Mesendoderm (in vitro differentiated cells): ENCODE measurements around the gene INO80.

Experiments used
- DNase-seq: peaks from one replicate; pipeline ENCODE4 v3.0.0; 2013
- H2AK5ac ChIP-seq: 2 replicates; pipeline ENCODE4 v1.6.1; 2013; ENCODE audit warnings: low read length, inconsistent platforms
- H2BK120ac ChIP-seq: 2 replicates; pipeline ENCODE4 v1.6.1; 2013; ENCODE audit warnings: low read depth, mild to moderate bottlenecking, low read length, moderate library complexity, mixed read lengths
- H2BK15ac ChIP-seq: replicated peaks from 2 replicates; pipeline ENCODE4 v1.6.1; 2013; ENCODE audit warnings: low read depth, mild to moderate bottlenecking, moderate library complexity
- H2BK5ac ChIP-seq: 2 replicates; pipeline ENCODE4 v1.6.1; 2013; ENCODE audit warnings: low read length, inconsistent platforms
- H3K18ac ChIP-seq: 2 replicates; pipeline ENCODE4 v1.6.1; 2013; ENCODE audit warnings: mild to moderate bottlenecking, low read length, mixed read lengths
- H3K23ac ChIP-seq: one replicate; pipeline ENCODE4 v1.6.1; 2013; ENCODE audit warnings: low read length
- H3K27ac ChIP-seq: 2 replicates; pipeline ENCODE4 v1.5.1; 2013; ENCODE audit warnings: low read depth, mild to moderate bottlenecking, inconsistent platforms, low read length, moderate library complexity
- H3K27me3 ChIP-seq: 2 replicates; pipeline ENCODE4 v1.6.1; 2013; ENCODE audit warnings: low read length, control low read depth, mild to moderate bottlenecking, inconsistent platforms; ENCODE audit not compliant: insufficient read depth, poor library complexity
- H3K36me3 ChIP-seq: 2 replicates; pipeline ENCODE4 v1.6.1; 2013; ENCODE audit warnings: low read length, inconsistent platforms; ENCODE audit not compliant: control insufficient read depth, insufficient read depth
- H3K4ac ChIP-seq: one replicate; pipeline ENCODE4 v1.6.1; 2013; ENCODE audit warnings: low read depth, mild to moderate bottlenecking, low read length, moderate library complexity
- H3K4me1 ChIP-seq: 2 replicates; pipeline ENCODE4 v1.6.1; 2013; ENCODE audit warnings: low read depth, low read length, inconsistent platforms; ENCODE audit not compliant: control insufficient read depth
- H3K4me2 ChIP-seq: 2 replicates; pipeline ENCODE4 v1.6.1; 2013; ENCODE audit warnings: low read length
- H3K4me3 ChIP-seq: 2 replicates; pipeline ENCODE4 v1.5.1; 2013; ENCODE audit warnings: mild to moderate bottlenecking, low read length
- H3K56ac ChIP-seq: one replicate; pipeline ENCODE4 v1.6.1; 2013; ENCODE audit warnings: low read length
- H3K79me1 ChIP-seq: 2 replicates; pipeline ENCODE4 v1.6.1; 2013; ENCODE audit warnings: low read length, inconsistent platforms
- H3K79me2 ChIP-seq: 2 replicates; pipeline ENCODE4 v1.6.1; 2013; ENCODE audit warnings: mild to moderate bottlenecking, low read length; ENCODE audit not compliant: control insufficient read depth, insufficient read depth
- H3K9ac ChIP-seq: 2 replicates; pipeline ENCODE4 v1.6.1; 2013; ENCODE audit warnings: low read length, inconsistent platforms
- H4K5ac ChIP-seq: one replicate; pipeline ENCODE4 v1.6.1; 2013; ENCODE audit warnings: low read length
- H4K8ac ChIP-seq: one replicate; pipeline ENCODE4 v1.6.1; 2013; ENCODE audit warnings: low read depth, mild to moderate bottlenecking, control low read depth, low read length, moderate library complexity
- WGBS: extraction: QIAGEN DNeasy Blood & Tissue Kit; methylation state at CpG from one replicate; pipeline ENCODE4 v1.1.7; 2013; ENCODE audit warnings: low lambda C conversion rate, missing lambda C conversion rate; ENCODE audit not compliant: insufficient coverage; ENCODE audit errors: extremely low coverage; 5-methylcytosine and 5-hydroxymethylcytosine counted together

INO80 gene

DNA sequence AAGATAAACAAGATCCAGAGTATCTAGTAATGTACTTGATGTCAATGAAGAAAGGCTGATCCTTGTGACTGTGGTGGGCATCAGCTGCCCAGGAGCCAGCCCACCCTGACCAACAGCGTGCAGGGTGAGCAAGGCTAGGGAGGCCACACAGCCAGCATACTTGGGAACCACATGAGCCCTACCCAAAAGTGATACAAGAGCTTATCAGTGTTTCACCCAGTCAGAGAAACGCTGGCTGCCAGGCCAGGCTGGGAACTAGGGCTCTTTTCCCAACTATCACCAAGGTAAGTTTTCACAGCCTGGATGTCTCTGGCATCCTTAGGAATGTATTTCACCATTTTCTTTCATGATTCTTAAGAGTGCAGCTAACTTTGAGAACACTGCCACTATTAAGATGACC lies 137.9 kb downstream of the INO80 start:
- Histone ChIP-seq H3K27me3 (no peaks in the 10 kb centered on the region), H2BK15ac (no peak overlapping the region), H3K4me3 (no peak overlapping the region), H3K56ac (no peak overlapping the region), H3K79me1 (no peaks in the 10 kb centered on the region), H4K8ac (no peak overlapping the region), H3K4me2 (no peak overlapping the region), H3K23ac (no peak overlapping the region), H2BK5ac (no peak overlapping the region), H3K27ac (no peak overlapping the region), H2BK120ac (no peak overlapping the region), H3K9ac (no peak overlapping the region), H3K4me1 (no peaks in the 10 kb centered on the region), H3K36me3 (peaks cover 9% of the 10 kb centered on the region), H3K79me2 (no peaks in the 10 kb centered on the region), H4K5ac (no peak overlapping the region), H2AK5ac (no peak overlapping the region), H3K18ac (no peak overlapping the region), H3K4ac (no peak overlapping the region)
- WGBS = no CpG with 5 or more reads among the region's 2 CpGs
- DNase-seq = no peak

DNA sequence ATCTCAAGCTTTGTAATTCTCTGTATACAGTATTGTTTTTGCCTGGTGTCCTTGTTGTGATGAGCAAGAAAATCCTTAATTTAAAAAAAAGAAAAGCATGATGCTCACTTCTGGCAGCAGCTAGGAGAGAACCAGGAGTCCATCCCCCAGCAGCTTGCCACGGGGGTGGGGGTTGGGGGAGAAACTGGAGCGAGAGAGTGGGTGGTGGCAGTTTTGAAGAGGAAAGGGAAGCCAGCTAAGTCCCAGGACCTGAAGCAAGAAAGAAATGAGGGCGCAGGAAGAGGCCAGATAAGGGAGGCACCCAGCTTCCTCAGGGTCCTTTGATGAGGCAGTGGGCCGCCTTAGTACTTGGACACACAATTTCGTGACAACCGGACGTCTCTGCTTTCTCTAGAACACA lies 139.3 kb downstream of the INO80 start:
- no CpG with 5 or more reads among the region's 7 CpGs for WGBS
- Histone ChIP-seq H3K18ac (no peak overlapping the region), H3K4ac (no peak overlapping the region), H3K79me2 (no peaks in the 10 kb centered on the region), H2BK5ac (no peak overlapping the region), H4K5ac (no peak overlapping the region), H2BK15ac (no peak overlapping the region), H3K36me3 (peaks cover 8% of the 10 kb centered on the region), H2AK5ac (no peak overlapping the region), H3K27me3 (no peaks in the 10 kb centered on the region), H3K4me3 (no peak overlapping the region), H3K23ac (no peak overlapping the region), H2BK120ac (no peak overlapping the region), H3K4me2 (no peak overlapping the region), H3K56ac (no peak overlapping the region), H3K79me1 (no peaks in the 10 kb centered on the region), H3K9ac (no peak overlapping the region), H4K8ac (no peak overlapping the region), H3K4me1 (no peaks in the 10 kb centered on the region), H3K27ac (no peak overlapping the region)
- DNase-seq = no peak

DNA sequence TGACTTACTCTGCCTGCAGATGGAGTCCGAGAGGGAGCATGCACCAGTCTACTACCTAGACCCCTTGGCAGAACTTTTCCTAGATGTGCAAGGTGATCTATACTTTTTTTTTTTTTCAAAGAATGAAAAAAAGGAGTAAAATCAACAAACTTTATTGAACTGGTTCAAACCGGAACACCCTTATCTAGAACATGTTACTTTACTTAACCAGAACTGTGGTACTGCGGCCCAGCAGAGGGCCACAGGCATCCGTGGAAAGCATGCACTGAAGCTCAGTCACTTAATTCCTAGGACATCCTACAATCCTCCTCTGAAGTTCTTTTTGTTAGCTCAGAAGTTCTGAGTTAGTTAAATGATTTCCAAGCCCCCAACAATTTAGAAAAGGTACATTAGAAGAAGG lies 141.2 kb downstream of the INO80 start:
- H3K9ac ChIP-seq = no peak overlapping the region
- H3K4ac ChIP-seq = no peak overlapping the region
- H2AK5ac ChIP-seq = no peak overlapping the region
- no peak overlapping the region for H3K23ac ChIP-seq
- H3K79me1 ChIP-seq = no peaks in the 10 kb centered on the region
- no peak overlapping the region for H3K4me3 ChIP-seq
- no peak overlapping the region for H2BK15ac ChIP-seq
- peaks cover 3% of the 10 kb centered on the region for H3K36me3 ChIP-seq
- H4K5ac ChIP-seq = no peak overlapping the region
- no peak overlapping the region for H3K4me2 ChIP-seq
- DNase-seq = no peak
- no peaks in the 10 kb centered on the region for H3K27me3 ChIP-seq
- H3K18ac ChIP-seq = no peak overlapping the region
- no peaks in the 10 kb centered on the region for H3K79me2 ChIP-seq
- no peaks in the 10 kb centered on the region for H3K4me1 ChIP-seq
- no CpG with 5 or more reads among the region's 4 CpGs for WGBS
- no peak overlapping the region for H3K27ac ChIP-seq
- no peak overlapping the region for H2BK5ac ChIP-seq
- no peak overlapping the region for H3K56ac ChIP-seq
- no peak overlapping the region for H4K8ac ChIP-seq
- no peak overlapping the region for H2BK120ac ChIP-seq

DNA sequence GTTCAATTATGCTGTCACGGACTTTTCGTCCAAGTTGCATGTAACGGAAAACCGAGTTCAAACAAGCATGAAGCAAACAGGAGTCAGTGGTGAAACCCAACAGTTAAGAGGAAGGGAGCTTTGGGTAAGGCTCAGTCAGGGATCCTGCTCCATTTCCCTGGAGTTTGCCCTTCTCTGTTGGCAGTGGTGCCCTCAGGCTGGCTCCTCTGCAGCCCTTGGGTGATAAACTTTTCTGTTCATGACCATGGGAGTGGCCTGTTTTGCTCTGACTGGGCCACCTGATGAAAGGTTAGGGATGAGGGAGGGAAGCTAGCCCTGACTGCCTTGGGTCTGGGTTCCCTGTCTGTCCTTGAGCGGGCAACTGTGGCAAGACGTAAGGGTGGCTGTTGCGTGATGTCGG lies 146.7 kb downstream of the INO80 start:
- no peak overlapping the region for H3K23ac ChIP-seq
- no peak overlapping the region for H3K4me3 ChIP-seq
- no peak overlapping the region for H2BK120ac ChIP-seq
- H3K36me3 ChIP-seq = no peaks in the 10 kb centered on the region
- no peak overlapping the region for H3K27ac ChIP-seq
- no peaks in the 10 kb centered on the region for H3K79me2 ChIP-seq
- no CpG with 5 or more reads among the region's 8 CpGs for WGBS
- H3K4me2 ChIP-seq = no peak overlapping the region
- no peak overlapping the region for H3K4ac ChIP-seq
- H3K79me1 ChIP-seq = no peaks in the 10 kb centered on the region
- no peak overlapping the region for H4K8ac ChIP-seq
- H3K18ac ChIP-seq = no peak overlapping the region
- no peaks in the 10 kb centered on the region for H3K4me1 ChIP-seq
- no peak overlapping the region for H3K9ac ChIP-seq
- H2AK5ac ChIP-seq = no peak overlapping the region
- no peak for DNase-seq
- H2BK5ac ChIP-seq = no peak overlapping the region
- H4K5ac ChIP-seq = no peak overlapping the region
- H3K56ac ChIP-seq = no peak overlapping the region
- H3K27me3 ChIP-seq = no peaks in the 10 kb centered on the region
- H2BK15ac ChIP-seq = no peak overlapping the region

DNA sequence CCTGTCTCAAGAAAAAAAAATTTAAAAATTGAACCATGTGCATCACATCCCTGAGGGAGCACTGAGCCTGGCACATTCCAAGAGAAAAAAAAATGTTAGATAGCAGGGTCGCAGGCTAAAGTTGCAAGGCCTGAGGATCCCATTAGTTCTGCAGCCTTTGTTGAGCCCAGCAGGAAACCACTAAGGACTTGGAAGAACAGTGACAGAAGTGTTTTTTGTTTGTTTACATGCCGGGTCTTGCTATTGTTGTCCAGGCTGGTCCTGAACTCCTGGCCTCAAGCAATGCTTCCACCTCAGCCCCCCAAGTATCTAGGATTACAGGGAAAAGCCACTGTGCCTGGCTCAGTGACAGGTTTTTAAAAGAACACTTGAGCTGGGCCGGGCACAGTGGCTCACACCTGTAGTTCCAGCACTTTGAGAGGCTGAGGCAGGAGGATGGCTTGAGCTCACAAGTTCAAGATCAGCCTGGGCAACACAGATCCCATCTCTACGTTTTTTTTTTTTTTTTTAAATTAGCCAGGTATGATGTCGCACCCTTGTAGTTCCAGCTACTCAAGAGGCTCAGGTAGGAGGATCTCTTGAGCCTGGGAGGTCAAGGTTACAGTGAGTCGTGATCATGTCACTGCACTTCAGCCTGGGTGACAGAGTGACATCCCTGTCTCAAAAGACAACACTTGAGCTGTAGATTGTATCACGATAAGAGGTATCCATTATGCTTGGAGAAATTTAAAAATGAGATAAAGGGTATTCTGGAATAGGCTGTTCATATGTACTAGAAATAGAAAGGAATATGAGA lies 147.6 kb downstream of the INO80 start:
- WGBS = no CpG with 5 or more reads among the region's 7 CpGs
- H3K27ac ChIP-seq = no peak overlapping the region
- H3K36me3 ChIP-seq = no peaks in the 10 kb centered on the region
- no peaks in the 10 kb centered on the region for H3K27me3 ChIP-seq
- H4K5ac ChIP-seq = no peak overlapping the region
- no peak overlapping the region for H4K8ac ChIP-seq
- H3K9ac ChIP-seq = no peak overlapping the region
- H3K79me2 ChIP-seq = no peaks in the 10 kb centered on the region
- DNase-seq = peak; percentile 90
- H3K4me1 ChIP-seq = no peaks in the 10 kb centered on the region
- H2BK15ac ChIP-seq = no peak overlapping the region
- no peak overlapping the region for H3K56ac ChIP-seq
- H3K4ac ChIP-seq = no peak overlapping the region
- H3K23ac ChIP-seq = no peak overlapping the region
- H2BK120ac ChIP-seq = no peak overlapping the region
- no peak overlapping the region for H3K4me2 ChIP-seq
- no peak overlapping the region for H2AK5ac ChIP-seq
- H3K4me3 ChIP-seq = no peak overlapping the region
- no peak overlapping the region for H2BK5ac ChIP-seq
- H3K18ac ChIP-seq = no peak overlapping the region
- H3K79me1 ChIP-seq = no peaks in the 10 kb centered on the region

DNA sequence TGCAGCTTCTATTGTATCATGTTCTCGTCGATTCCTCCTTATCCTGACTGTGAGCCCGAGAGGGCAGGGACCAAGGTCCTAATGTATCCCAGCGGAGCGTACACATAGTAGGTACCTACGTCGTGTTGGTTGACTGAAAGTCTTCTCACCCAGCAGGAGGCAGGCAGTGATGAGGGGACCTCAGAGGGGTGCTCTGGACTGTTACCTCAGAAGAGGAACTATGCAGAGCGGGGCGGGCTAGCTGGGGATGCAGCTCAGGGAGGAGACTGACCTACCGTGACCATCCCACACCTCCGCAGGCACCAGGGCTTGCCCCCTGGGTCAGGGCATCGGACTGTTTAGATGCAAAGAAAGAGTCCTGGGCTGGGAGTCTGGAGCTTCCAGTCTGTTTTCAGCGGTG lies 151.4 kb downstream of the INO80 start:
- no peak overlapping the region for H3K27ac ChIP-seq
- no peak overlapping the region for H2BK120ac ChIP-seq
- H2BK15ac ChIP-seq = no peak overlapping the region
- no peaks in the 10 kb centered on the region for H3K27me3 ChIP-seq
- no peak overlapping the region for H3K18ac ChIP-seq
- H4K8ac ChIP-seq = no peak overlapping the region
- no peaks in the 10 kb centered on the region for H3K4me1 ChIP-seq
- no peak overlapping the region for H2AK5ac ChIP-seq
- H3K36me3 ChIP-seq = no peaks in the 10 kb centered on the region
- no peaks in the 10 kb centered on the region for H3K79me1 ChIP-seq
- H3K79me2 ChIP-seq = no peaks in the 10 kb centered on the region
- H3K23ac ChIP-seq = no peak overlapping the region
- no peak overlapping the region for H3K4me2 ChIP-seq
- H3K4me3 ChIP-seq = no peak overlapping the region
- no peak overlapping the region for H3K9ac ChIP-seq
- no peak for DNase-seq
- no peak overlapping the region for H3K56ac ChIP-seq
- WGBS = no CpG with 5 or more reads among the region's 13 CpGs
- H2BK5ac ChIP-seq = no peak overlapping the region
- no peak overlapping the region for H3K4ac ChIP-seq
- no peak overlapping the region for H4K5ac ChIP-seq
